ENCODE measurements around the gene PATZ1.

DNA sequence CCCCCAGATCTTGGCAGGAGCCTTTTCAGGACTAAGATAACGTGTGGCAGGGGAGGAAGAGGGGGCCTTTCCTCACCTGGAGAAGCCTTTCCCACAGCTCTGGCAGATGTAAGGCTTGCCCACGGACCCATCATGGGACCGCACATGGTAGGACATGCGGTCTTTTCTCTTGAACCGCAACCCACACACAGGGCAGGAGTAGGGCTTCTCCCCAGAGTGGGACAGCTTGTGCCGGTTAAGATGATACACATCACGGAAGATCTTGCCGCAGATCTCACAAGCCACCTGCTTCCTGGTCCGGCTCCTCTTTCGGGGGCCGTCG is 1.9 kb downstream of the PATZ1 start:
- no peak for TF ChIP-seq EZH2 (IDR thresholded peaks at IDR 0.05; ENCODE audit: borderline replicate concordance, low read depth, low read length, severe bottlenecking)
- no peak for TF ChIP-seq FOS (IDR thresholded peaks at IDR 0.05; ENCODE audit: borderline replicate concordance, insufficient read depth, low read length)
- no peak for TF ChIP-seq POLR2A (IDR thresholded peaks at IDR 0.05; ENCODE audit: low read depth, low read length)
- TF ChIP-seq, protein P1, sequence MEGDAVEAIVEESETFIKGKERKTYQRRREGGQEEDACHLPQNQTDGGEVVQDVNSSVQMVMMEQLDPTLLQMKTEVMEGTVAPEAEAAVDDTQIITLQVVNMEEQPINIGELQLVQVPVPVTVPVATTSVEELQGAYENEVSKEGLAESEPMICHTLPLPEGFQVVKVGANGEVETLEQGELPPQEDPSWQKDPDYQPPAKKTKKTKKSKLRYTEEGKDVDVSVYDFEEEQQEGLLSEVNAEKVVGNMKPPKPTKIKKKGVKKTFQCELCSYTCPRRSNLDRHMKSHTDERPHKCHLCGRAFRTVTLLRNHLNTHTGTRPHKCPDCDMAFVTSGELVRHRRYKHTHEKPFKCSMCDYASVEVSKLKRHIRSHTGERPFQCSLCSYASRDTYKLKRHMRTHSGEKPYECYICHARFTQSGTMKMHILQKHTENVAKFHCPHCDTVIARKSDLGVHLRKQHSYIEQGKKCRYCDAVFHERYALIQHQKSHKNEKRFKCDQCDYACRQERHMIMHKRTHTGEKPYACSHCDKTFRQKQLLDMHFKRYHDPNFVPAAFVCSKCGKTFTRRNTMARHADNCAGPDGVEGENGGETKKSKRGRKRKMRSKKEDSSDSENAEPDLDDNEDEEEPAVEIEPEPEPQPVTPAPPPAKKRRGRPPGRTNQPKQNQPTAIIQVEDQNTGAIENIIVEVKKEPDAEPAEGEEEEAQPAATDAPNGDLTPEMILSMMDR (IDR thresholded peaks at IDR 0.05; ENCODE audit: extremely low read depth in 1 of 2, insufficient read depth in 1 of 2, low read depth in 1 of 2, low read length in 2 of 2) = no peak
- no peak for TF ChIP-seq JUN (IDR thresholded peaks at IDR 0.05; ENCODE audit: borderline replicate concordance, insufficient read depth, insufficient read length, low read depth)
- TF ChIP-seq GATA2 (IDR thresholded peaks at IDR 0.05; ENCODE audit: insufficient read depth, insufficient read length, low read depth, low read length) = no peak
- TF ChIP-seq MAX (IDR thresholded peaks at IDR 0.05; ENCODE audit: insufficient read depth, insufficient read length) = no peak
